ENCODE results near the gene OMP. TPM values are rescaled to one million over a fixed set of nuclear protein-coding genes. Genes with fewer than 3 reads are reported as not detected.

The OMP gene
- total and polyA plus RNA-seq, 2 of the 13 experiments (the other 11 are each of a cell fraction or from before 2014, with no cell fraction given) = not detected

DNA sequence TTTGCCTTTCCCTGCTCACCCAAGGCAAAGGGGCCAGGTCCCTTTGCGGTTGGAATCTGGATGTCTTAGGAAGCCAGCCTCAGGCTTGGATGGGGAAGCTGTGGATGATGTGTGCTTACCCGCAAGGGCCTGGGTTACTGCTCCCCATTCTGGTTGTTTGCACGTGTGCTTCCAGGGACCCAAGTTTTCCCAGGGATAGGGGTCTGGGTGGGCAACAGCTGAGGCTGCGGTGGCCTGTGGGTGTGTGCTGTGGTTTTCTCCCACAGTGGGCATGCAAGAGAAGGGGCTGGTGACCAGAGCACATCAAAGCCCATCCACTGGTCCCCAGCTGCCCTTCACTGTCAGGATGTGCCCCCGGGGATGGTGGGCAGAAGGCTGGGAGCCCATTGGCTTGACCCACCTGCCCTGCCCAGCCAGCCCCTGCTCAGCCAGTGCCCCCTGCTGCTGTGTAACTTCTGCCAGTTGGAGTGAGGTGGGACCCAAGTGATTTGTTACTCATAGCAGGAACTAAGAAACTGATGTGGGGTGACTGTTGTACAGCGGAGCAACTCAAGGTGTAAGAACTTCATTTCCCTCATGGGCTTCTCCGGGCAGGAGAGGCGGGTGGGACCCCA lies 32.6 kb upstream of the OMP start:
- Histone ChIP-seq H3K27me3 (ENCODE audit: control insufficient read depth in 1 of 2, insufficient read depth in 2 of 2, low read length in 2 of 2) (peaks cover 11 to 66% of the 10 kb centered on the region in 2 experiments), H3K4me1 (ENCODE audit: insufficient read depth, low read length) (peaks cover 41% of the 10 kb centered on the region), H4K20me1 (ENCODE audit: insufficient read depth, low read length) (0 out of 2 replicates have a peak, but pooled peaks cover 4% of the 10 kb centered on the region), H3K9ac (ENCODE audit: insufficient read depth, low read depth, low read length) (no peak overlapping the region), H2AFZ (ENCODE audit: low read length) (no peak overlapping the region), H3K36me3 (replicated peaks in 1 of 2; ENCODE audit: control insufficient read depth in 1 of 2, insufficient read depth in 2 of 2, low read length in 2 of 2) (no peaks in the 10 kb centered on the region), H3K4me3 (replicated peaks in 1 of 3; ENCODE audit: insufficient read depth in 1 of 3, low read depth in 2 of 3, low read length in 3 of 3) (no peak overlapping the region), H3K4me2 (ENCODE audit: low read depth, low read length) (no peak overlapping the region), H3K27ac (ENCODE audit: extremely low read length, insufficient read depth, low read length) (no peak overlapping the region), H3K79me2 (ENCODE audit: insufficient read depth, low read length) (no peaks in the 10 kb centered on the region), H3K9me3 (ENCODE audit: low read length) (no peaks in the 10 kb centered on the region)
- ChIA-PET POLR2A (no interaction called here), CTCF (ENCODE audit: low intra/inter-chr PET ratio, low total read pairs) (no interaction called here)
- ATAC-seq = no peak
- no peak for TF ChIP-seq CCDC6 (CRISPR knock-in tag; IDR thresholded peaks at IDR 0.05)
- TF ChIP-seq AGO1 (IDR thresholded peaks at IDR 0.05; ENCODE audit: low read depth, low read length, poor library complexity, severe bottlenecking) = no peak
- TF ChIP-seq NFYC (CRISPR knock-in tag; IDR thresholded peaks at IDR 0.05) = no peak
- no peak for TF ChIP-seq ZNF496 (CRISPR knock-in tag; IDR thresholded peaks at IDR 0.05; ENCODE audit: insufficient replicate concordance)
- TF ChIP-seq, protein P1, sequence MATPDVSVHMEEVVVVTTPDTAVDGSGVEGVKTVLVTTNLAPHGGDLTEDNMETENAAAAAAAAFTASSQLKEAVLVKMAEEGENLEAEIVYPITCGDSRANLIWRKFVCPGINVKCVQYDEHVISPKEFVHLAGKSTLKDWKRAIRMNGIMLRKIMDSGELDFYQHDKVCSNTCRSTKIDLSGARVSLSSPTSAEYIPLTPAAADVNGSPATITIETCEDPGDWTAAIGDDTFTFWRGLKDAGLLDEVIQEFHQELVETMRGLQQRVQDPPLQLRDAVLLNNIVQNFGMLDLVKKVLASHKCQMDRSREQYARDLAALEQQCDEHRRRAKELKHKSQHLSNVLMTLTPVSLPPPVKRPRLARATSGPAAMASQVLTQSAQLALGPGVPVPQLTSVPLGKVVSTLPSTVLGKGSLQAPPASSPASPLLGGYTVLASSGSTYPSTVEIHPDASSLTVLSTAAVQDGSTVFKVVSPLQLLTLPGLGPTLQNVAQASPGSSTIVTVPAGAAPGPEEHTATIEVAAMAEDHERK (CRISPR knock-in tag; IDR thresholded peaks at IDR 0.05; ENCODE audit: low read depth) = no peak
- no peak for TF ChIP-seq ZNF841 (CRISPR knock-in tag; IDR thresholded peaks at IDR 0.05; ENCODE audit: borderline replicate concordance)
- TF ChIP-seq NR0B2 (CRISPR knock-in tag; IDR thresholded peaks at IDR 0.05) = no peak
- TF ChIP-seq, protein P2, sequence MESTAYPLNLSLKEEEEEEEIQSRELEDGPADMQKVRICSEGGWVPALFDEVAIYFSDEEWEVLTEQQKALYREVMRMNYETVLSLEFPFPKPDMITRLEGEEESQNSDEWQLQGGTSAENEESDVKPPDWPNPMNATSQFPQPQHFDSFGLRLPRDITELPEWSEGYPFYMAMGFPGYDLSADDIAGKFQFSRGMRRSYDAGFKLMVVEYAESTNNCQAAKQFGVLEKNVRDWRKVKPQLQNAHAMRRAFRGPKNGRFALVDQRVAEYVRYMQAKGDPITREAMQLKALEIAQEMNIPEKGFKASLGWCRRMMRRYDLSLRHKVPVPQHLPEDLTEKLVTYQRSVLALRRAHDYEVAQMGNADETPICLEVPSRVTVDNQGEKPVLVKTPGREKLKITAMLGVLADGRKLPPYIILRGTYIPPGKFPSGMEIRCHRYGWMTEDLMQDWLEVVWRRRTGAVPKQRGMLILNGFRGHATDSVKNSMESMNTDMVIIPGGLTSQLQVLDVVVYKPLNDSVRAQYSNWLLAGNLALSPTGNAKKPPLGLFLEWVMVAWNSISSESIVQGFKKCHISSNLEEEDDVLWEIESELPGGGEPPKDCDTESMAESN (CRISPR knock-in tag; conservative IDR thresholded peaks at IDR 0.05) = no peak
- TF ChIP-seq THYN1 (CRISPR knock-in tag; IDR thresholded peaks at IDR 0.05; ENCODE audit: borderline replicate concordance, low read depth) = no peak
- TF ChIP-seq ZNF253 (CRISPR knock-in tag; IDR thresholded peaks at IDR 0.05; ENCODE audit: borderline replicate concordance) = no peak
- TF ChIP-seq RFX3 (CRISPR knock-in tag; IDR thresholded peaks at IDR 0.05) = no peak
- TF ChIP-seq ATF7-NPFF (CRISPR knock-in tag; IDR thresholded peaks at IDR 0.05; ENCODE audit: low read depth) = no peak
- TF ChIP-seq PBX3 (CRISPR knock-in tag; IDR thresholded peaks at IDR 0.05; ENCODE audit: borderline replicate concordance) = no peak
- TF ChIP-seq ZNF10 (CRISPR knock-in tag; IDR thresholded peaks at IDR 0.05; ENCODE audit: borderline replicate concordance, low read depth) = no peak
- TF ChIP-seq ZNF790 (CRISPR knock-in tag; IDR thresholded peaks at IDR 0.05; ENCODE audit: borderline replicate concordance) = no peak
- intact Hi-C loops (cut with micrococcal nuclease; ENCODE audit: unreplicated experiment) = no loop called here
- DNase-seq (ENCODE audit: low spot score) = no peak
- no peak for FAIRE-seq
- in situ Hi-C loops (cut with HindIII; ENCODE audit: extremely low pct_ligation_motif_present, low pct_unique_long_range_greater_than_20kb) = no loop called here
- no TSS peak for BruUV-seq (replicated peaks)
- WGBS (ENCODE audit: low lambda C conversion rate) = 51% methylated on average over 4 of the region's 8 CpGs

Data from HepG2 (cell line).